GDM1 (cell line): ENCODE data around the gene VAT1L.
"Not testable (repeated sequence)": the region's sequence is repeated elsewhere in the genome, so short reads cannot be mapped to it uniquely, and the experiment has no call there.

Experiments
- DNase-seq: peaks from one replicate; lab custom pipeline; 2025; lab: John Stamatoyannopoulos, UW

The VAT1L gene

DNA sequence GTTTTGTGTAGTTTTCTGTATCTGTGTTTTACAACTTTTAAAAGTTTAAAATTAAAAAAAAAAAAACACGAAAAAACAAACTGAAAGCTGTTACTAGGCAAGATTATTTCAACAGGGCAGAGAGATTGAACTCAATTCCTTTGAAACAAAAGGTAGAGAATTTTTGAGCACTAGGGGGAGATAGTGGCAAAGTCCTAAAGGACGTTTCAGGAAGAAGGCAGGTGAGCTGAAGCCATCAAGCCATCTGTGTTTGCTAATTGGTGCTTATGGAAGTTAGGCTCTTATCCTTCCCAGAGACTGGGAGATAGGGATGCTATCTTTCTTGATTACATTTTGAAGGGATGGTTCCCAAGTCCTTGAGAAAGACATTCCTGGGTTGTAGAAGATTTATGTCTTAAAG, 163.4 kb downstream of the VAT1L start:
- DNase-seq, result no peak

DNA sequence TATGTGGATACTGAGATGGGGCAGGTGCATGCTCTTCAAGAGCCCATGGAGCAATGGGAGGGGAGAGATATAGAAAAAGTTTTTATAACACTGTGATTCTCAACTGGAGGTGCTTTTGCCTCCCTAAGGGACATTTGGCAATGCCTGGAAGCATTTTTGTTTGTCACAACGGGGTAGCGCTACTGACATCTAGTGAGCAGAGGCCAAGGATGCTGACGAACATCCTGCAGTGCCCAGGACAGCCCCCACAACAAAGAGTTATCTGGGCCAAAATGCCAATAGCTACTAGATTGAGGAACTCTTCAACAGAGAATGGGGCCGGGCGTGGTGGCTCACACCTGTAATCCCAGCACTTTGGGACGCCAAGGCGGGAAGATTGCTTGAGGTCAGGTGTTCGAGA, 166.8 kb downstream of the VAT1L start:
- no peak for DNase-seq

DNA sequence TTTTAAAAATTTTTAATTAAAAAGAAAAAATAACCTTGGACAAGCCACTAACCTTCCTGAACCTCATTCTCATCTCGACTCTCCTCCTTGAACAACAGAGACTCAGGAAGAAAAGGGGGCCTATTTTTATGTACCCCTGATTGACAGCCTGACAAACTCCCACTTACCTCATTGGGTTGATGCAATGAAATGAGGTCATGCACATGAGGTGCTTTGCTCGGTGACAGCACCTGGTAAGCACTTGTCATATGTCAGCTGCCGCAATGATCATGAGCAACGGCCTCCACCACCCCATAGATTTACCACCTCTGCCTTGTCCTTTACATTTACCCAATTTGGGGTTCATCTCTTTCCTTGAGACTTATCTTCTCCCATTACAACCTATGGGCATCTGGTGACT, 167.9 kb downstream of the VAT1L start:
- no peak for DNase-seq

- DNase-seq, result no peak
Observed at GRCh38 chr16:77960766-77961165, 172.4 kb downstream of the VAT1L start.

DNA sequence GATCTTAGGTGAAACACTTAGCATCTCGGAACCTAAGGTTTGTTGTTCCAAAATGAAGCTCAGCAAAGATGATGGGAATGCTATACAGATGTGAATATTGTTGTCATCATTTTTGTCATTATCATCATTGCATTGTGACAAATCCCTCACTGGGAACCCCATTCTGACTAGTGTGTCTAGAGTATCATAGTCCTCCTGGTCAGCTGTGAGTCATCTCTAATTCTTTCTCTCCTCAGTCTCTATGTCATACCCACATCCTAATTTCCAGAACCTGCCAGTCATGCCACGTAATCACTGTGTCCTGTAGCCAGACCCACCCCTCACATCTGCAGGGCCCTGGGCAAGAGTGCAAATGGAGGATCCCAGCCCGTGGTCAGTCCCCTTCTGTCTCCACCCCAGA, 173.4 kb downstream of the VAT1L start:
- no peak for DNase-seq

GRCh38 chr16:77962689-77963088, 174.3 kb downstream of the VAT1L start:
- no peak for DNase-seq

DNA sequence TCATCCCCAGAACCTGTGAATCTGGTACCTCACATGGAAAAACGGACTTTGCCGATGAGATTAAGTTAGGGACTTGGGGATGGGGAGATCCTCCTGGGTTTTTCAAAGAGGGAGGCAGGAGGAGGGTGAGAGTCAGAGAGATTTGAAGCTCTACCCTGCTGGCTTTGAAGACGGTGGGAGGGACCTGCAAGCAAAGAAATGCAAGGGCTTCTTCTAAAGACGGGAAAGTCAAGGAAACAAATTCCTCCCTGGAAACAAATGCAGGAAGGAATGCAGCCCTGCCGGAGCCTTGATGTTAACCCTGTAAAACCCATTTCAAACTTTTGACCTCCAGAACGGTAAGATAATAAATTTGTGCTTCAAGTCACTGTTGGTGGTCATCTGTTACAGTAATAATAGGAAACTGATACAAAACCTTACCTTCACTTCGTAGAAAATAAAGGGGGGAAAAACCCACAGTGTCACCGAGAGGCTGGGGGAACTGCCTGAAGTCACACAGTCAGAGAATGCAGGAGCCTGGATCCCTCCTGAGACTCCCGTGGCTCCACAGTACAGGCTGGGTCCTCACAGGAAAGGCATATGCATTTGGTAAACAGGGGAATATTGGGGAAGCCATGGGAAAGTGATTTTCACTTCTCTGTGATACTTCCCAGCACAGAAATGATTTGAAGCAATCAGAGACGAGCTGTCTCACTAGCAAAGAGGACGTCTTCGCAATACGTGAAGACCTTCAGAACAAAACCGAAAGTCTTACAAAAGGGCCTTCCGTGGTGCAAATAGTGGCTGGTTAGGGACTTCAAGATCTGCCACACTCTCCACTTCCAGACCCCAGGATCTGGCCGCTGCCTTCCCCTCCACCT, 175.1 kb downstream of the VAT1L start:
- DNase-seq, result no peak

DNA sequence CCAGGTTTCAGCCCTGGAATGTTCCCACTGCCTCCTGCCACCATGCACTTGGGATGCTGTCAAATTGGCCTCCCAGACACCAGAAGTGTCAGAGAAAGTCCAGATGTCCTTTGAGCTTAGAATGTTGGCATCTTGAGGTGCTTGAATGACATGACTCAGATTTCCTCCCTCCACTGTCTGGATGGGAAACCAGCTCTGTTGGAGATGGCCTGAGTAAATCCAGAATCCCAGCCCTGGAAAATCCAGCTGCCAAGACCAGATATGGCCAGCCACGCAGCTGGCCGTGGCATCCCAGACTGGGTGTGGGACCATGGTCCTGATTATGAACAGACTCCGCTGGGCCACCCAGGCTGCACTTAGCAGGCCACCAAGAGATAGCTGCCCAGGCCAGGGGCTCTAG, 177.0 kb downstream of the VAT1L start:
- no peak for DNase-seq

GRCh38 chr16:77967054-77967904, 178.9 kb downstream of the VAT1L start:
- no peak for DNase-seq

DNA sequence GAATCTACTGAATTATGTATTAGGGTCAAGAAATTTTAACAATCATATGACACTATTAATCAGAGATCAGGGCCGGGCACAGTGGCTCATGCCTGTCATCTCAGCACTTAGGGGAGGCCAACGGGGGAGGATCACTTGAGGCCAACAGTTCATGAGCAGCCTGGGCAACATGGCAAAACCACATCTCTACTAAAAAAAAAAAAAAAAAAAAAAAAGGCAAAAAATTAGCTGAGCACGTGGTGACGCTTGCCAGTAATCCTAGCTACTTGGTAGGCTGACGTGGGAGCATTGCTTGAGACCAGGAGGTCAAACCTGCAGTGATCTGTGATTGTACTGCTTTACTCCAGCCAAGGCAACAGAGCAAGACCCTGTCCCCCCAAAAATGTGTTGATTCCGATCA, 181.5 kb downstream of the VAT1L start:
- DNase-seq, result no peak

GRCh38 chr16:77970371-77970770, 182.0 kb downstream of the VAT1L start:
- DNase-seq, result no peak

DNA sequence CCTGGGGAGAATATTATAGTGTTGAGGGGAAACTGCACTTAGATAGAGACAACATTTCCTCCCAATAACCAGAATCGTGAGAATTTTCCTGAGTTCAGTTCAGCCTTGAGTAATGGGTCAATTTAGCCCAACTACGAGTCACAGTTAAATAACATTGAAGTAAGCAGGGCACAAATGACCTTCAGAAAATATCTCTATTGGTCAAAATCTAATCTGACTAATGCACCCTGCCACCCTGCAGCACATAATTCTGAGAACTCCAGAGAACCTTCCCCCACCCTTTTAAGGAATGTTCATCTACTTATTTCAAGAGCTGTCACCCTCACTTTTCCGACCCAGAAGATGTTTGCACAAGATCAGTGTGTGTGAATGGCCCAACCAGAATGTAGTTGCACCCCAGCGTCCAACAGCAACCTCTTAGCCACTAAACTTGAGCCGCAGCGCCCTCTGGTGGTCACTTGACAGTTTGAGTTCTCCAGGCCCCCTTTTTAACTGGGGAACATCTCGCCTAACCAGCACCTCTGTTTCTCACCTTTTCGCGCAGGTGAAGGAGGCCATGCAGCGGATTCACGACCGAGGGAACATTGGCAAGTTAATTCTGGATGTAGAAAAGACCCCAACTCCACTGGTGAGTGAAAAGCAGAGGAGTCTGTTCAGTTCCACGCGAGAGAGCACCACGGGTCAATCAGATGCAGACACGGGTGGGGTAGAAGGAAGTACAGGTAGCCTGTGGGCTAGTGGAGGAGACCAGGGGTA, 183.1 kb downstream of the VAT1L start:
- no peak for DNase-seq

- DNase-seq, result no peak
Observed at GRCh38 chr16:77972062-77972392, 183.7 kb downstream of the VAT1L start.

DNA sequence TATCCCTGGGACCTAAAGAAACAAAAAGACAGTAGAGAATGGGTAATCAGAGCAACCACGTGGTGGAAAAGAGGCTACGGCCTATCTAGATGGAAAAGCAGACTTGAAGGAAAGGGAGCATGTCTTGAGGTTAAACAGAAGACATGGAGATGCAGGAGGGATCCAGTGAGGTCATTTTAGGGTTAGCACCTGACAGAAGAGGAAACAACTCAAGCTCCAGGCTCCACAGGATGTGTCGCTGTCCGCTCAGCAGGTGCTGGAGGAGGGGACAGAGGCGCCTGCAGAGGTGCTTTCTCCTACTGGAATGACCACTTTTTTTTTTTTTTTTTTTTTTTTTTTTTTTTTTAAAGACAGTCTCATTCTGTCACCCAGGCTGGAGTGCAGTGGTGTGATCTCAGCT, 186.5 kb downstream of the VAT1L start:
- DNase-seq, result no peak

GRCh38 chr16:77975942-77976341, 187.6 kb downstream of the VAT1L start:
- DNase-seq, result no peak

GRCh38 chr16:77977339-77977738, 189.0 kb downstream of the VAT1L start:
- DNase-seq, result no peak

DNA sequence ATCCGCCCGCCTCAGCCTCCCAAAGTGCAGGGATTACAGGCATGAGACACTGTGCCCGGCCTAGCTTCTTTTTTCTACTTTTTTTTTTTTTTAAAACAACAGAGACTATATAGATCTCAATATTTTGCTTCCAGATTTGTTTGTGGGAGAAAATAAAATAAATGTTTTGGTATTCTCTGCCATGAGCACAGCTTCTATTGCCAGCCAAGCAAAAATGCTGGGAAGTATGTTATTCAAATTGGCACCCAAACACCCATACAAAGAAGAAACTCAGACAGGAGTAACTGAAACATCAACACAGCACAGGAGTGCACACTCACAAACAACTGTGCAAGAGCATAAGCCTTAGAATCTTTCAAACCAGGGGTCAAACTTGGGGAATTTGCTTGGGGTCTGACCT, 196.7 kb downstream of the VAT1L start:
- no peak for DNase-seq

GRCh38 chr16:77986011-77986740, 197.8 kb downstream of the VAT1L start:
- DNase-seq, result no peak

- no peak for DNase-seq
Observed at GRCh38 chr16:77987810-77988209, 199.4 kb downstream of the VAT1L start.

- no peak for DNase-seq
Observed at GRCh38 chr16:77989846-77990245, 201.5 kb downstream of the VAT1L start.

GRCh38 chr16:77991701-77992100, 203.3 kb downstream of the VAT1L start:
- no peak for DNase-seq

DNA sequence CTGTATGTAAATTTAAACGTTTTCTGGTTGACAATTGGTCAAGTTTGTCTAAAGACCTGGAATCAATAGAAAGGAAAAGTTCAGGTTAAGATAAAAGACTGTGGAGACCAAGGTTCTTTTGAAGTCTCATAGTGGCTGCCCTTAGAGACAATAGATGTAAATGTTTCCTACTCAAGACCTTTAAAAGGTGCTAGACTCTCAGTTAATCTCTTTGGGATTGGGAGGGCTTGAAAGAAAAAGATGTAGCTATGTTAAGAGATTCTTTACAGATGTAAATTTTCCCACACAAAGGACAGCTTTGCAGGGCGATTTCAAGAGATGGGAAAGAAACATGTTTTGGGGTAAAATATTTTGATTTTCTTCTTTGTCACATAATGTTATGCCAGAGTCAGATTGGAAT, 204.0 kb downstream of the VAT1L start:
- not testable (repeated sequence) for DNase-seq
